ENCODE data around the gene INPP4B. TPM values are rescaled to one million over a fixed set of nuclear protein-coding genes. Genes with fewer than 3 reads are reported as not detected.

INPP4B gene
- total RNA-seq, 1 experiment from 2014 or later: 0.07 TPM

- H4K8ac ChIP-seq (replicated peaks; ENCODE audit: insufficient read length, low read depth, low read length): no peak overlapping the region
- no peak overlapping the region for H3K56ac ChIP-seq (ENCODE audit: insufficient read length, low read depth, low read length)
- no peak overlapping the region for H2BK12ac ChIP-seq (ENCODE audit: insufficient read length, low read depth, low read length)
- H2AK5ac ChIP-seq (ENCODE audit: insufficient read length, low read length): no peak overlapping the region
- H4K20me1 ChIP-seq (ENCODE audit: control insufficient read depth, insufficient read depth, insufficient read length): no peaks in the 10 kb centered on the region
- no peaks in the 10 kb centered on the region for H3K23me2 ChIP-seq (ENCODE audit: insufficient read length, low read depth, low read length, poor library complexity, severe bottlenecking)
- no peak overlapping the region for H3K4ac ChIP-seq (ENCODE audit: low read depth, low read length)
- no peak overlapping the region for H4K5ac ChIP-seq (ENCODE audit: insufficient read length, low read depth, low read length)
- no peak overlapping the region for H3K4me2 ChIP-seq (ENCODE audit: insufficient read depth, insufficient read length, low read length)
- H3K4me3 Mint-ChIP-seq: no peak overlapping the region
- no peak overlapping the region for H2AFZ ChIP-seq (ENCODE audit: low read length)
- no peaks in the 10 kb centered on the region for H3K36me3 Mint-ChIP-seq (ENCODE audit: insufficient read depth in 1 of 3, low read depth in 3 of 3)
- H3K9me3 Mint-ChIP-seq: no peaks in the 10 kb centered on the region
- H3K79me1 ChIP-seq (ENCODE audit: insufficient read depth, low read depth, low read length, poor library complexity, severe bottlenecking): no peaks in the 10 kb centered on the region
- H2BK5ac ChIP-seq (ENCODE audit: insufficient read length, low read length): no peak overlapping the region
- no peak overlapping the region for H3K9ac ChIP-seq (ENCODE audit: extremely low read depth, insufficient read length, low read length)
- H3K4me1 ChIP-seq (ENCODE audit: insufficient read depth, low read length): no peaks in the 10 kb centered on the region
- H3K23ac ChIP-seq (ENCODE audit: insufficient read length, low read depth, low read length): no peak overlapping the region
- H2BK15ac ChIP-seq (ENCODE audit: low read depth, low read length): no peak overlapping the region
- H2BK120ac ChIP-seq (ENCODE audit: low read depth, low read length, poor library complexity, severe bottlenecking): no peak overlapping the region
- H3K27ac ChIP-seq (ENCODE audit: insufficient read length, low read depth, low read length): no peak overlapping the region
- TF ChIP-seq CTCF (conservative IDR thresholded peaks at IDR 0.05): no peak
- no peak overlapping the region for H2BK20ac ChIP-seq (ENCODE audit: low read depth, low read length, poor library complexity, severe bottlenecking)
- no peaks in the 10 kb centered on the region for H3K27me3 Mint-ChIP-seq (ENCODE audit: low read depth)
- no peak overlapping the region for H3K14ac ChIP-seq (ENCODE audit: insufficient read depth, low read length)
- no peaks in the 10 kb centered on the region for H3K79me2 ChIP-seq (ENCODE audit: insufficient read depth, low read length)
- H3K18ac ChIP-seq (ENCODE audit: insufficient read length, low read depth, low read length): no peak overlapping the region
- H3K27ac Mint-ChIP-seq: no peak overlapping the region
- H4K91ac ChIP-seq (ENCODE audit: insufficient read length, low read depth, low read length): no peak overlapping the region
- H3K9me3 ChIP-seq (ENCODE audit: control insufficient read depth, low read depth, low read length): no peaks in the 10 kb centered on the region
- no peaks in the 10 kb centered on the region for H3K27me3 ChIP-seq (ENCODE audit: insufficient read depth, low read length)
- H3K4me1 Mint-ChIP-seq: peaks cover 4 to 6% of the 10 kb centered on the region in 2 experiments; a peak in 3 of 4 replicates
- H3T11ph ChIP-seq (ENCODE audit: low read length): no peak overlapping the region
- no peak for DNase-seq
Measured at GRCh38 chr4:142222127-142222526, 624.0 kb downstream of the INPP4B start.

Measured in H9 (cell line).